Measurements from ENCODE around the gene TOM1L1. TPM values are rescaled to one million over a fixed set of nuclear protein-coding genes. Genes with fewer than 3 reads are reported as not detected.

TOM1L1 gene
- total and polyA plus RNA-seq, 4 donors = 21.4 to 119 (median 33.9) TPM

- Histone ChIP-seq H3K9me3 (ENCODE audit: control insufficient read depth in 4 of 4, low read length in 3 of 4) (no peaks in the 10 kb centered on the region), H3K4me1 (ENCODE audit: control insufficient read depth in 4 of 4, insufficient read depth in 4 of 4, low read length in 3 of 4) (peaks cover 5 to 23% (median 12%) of the 10 kb centered on the region in 4 donors), H3K27ac (ENCODE audit: low read depth in 1 of 2, low read length in 2 of 2) (no peak overlapping the region), H3K4me3 (ENCODE audit: low read depth in 1 of 3, low read length in 3 of 3) (no peak overlapping the region), H3K27me3 (ENCODE audit: control insufficient read depth in 4 of 4, insufficient read depth in 4 of 4, low read length in 3 of 4) (no peaks in the 10 kb centered on the region), H3K36me3 (ENCODE audit: control insufficient read depth in 4 of 4, insufficient read depth in 3 of 4, low read depth in 1 of 4, low read length in 3 of 4) (no peaks in the 10 kb centered on the region), H3K9ac (ENCODE audit: low read depth in 1 of 2, low read length in 2 of 2) (no peak overlapping the region)
- WGBS = 94% methylated on average over 1 of the region's 1 CpG
- DNase-seq (ENCODE audit: low spot score) = no peak
- TF ChIP-seq FOXA2 (IDR thresholded peaks at IDR 0.05) (no peak), REST (IDR thresholded peaks at IDR 0.05) (no peak), EGR1 (IDR thresholded peaks at IDR 0.05; ENCODE audit: low read depth in 2 of 2) (no peak), TAF1 (conservative IDR thresholded peaks at IDR 0.05) (no peak), JUND (IDR thresholded peaks at IDR 0.05) (no peak), NR2F2 (IDR thresholded peaks at IDR 0.05) (no peak), FOXA1 (IDR thresholded peaks at IDR 0.05) (no peak), CTCF (IDR thresholded peaks at IDR 0.05; ENCODE audit: low read depth, low read length, missing input control) (no peak), YY1 (IDR thresholded peaks at IDR 0.05) (no peak), MAX (IDR thresholded peaks at IDR 0.05) (no peak), HNF4G (IDR thresholded peaks at IDR 0.05) (no peak), RAD21 (IDR thresholded peaks at IDR 0.05) (no peak), RXRA (IDR thresholded peaks at IDR 0.05) (no peak), GABPA (IDR thresholded peaks at IDR 0.05 in 1 of 2, conservative IDR thresholded peaks at IDR 0.05 in 1 of 2) (no peak)
Observed at GRCh38 chr17:54892360-54892759, 8.3 kb upstream of the TOM1L1 start.

GRCh38 chr17:54898576-54898975 lies 2.1 kb upstream of the TOM1L1 start:
- Histone ChIP-seq H3K4me1 (ENCODE audit: control insufficient read depth in 4 of 4, insufficient read depth in 4 of 4, low read length in 3 of 4) (peaks cover 0 to 8% (median 6%) of the 10 kb centered on the region in 4 donors), H3K27me3 (ENCODE audit: control insufficient read depth in 4 of 4, insufficient read depth in 4 of 4, low read length in 3 of 4) (no peaks in the 10 kb centered on the region), H3K9me3 (ENCODE audit: control insufficient read depth in 4 of 4, low read length in 3 of 4) (no peaks in the 10 kb centered on the region), H3K36me3 (ENCODE audit: control insufficient read depth in 4 of 4, insufficient read depth in 3 of 4, low read depth in 1 of 4, low read length in 3 of 4) (no peaks in the 10 kb centered on the region), H3K9ac (ENCODE audit: low read depth in 1 of 2, low read length in 2 of 2) (no peak overlapping the region), H3K27ac (ENCODE audit: low read depth in 1 of 2, low read length in 2 of 2) (no peak overlapping the region), H3K4me3 (ENCODE audit: low read depth in 1 of 3, low read length in 3 of 3) (no peak overlapping the region)
- DNase-seq (ENCODE audit: low spot score) = no peak
- TF ChIP-seq MAX (IDR thresholded peaks at IDR 0.05) (no peak), GABPA (IDR thresholded peaks at IDR 0.05 in 1 of 2, conservative IDR thresholded peaks at IDR 0.05 in 1 of 2) (no peak), JUND (IDR thresholded peaks at IDR 0.05) (no peak), ZBTB33 (IDR thresholded peaks at IDR 0.05) (no peak), TAF1 (conservative IDR thresholded peaks at IDR 0.05) (no peak), RXRA (IDR thresholded peaks at IDR 0.05) (no peak), FOXA1 (IDR thresholded peaks at IDR 0.05) (no peak), CTCF (IDR thresholded peaks at IDR 0.05; ENCODE audit: low read depth, low read length, missing input control) (no peak)
- WGBS = 79% methylated on average over 3 of the region's 3 CpGs

Measured in liver (tissue), 9 donors.